ENCODE measurements around the gene OR2C1. TPM values are rescaled to one million over a fixed set of nuclear protein-coding genes. Genes with fewer than 3 reads are reported as not detected.

Gene OR2C1
- total RNA-seq, 2 experiments from 2014 or later: not detected

GRCh38 chr16:3401719-3402397 is 46.2 kb downstream of the OR2C1 start:
- no peaks in the 10 kb centered on the region for H3K27me3 Mint-ChIP-seq
- ChIA-PET POLR2A (interaction anchor here (0.6 to 1.5 kb wide), 2 partner anchors 37 to 42 kb away, joined by 3 to 5 read pairs; partner anchors contain the start of genes NAA60 and ZNF597), CTCF (interaction anchor here (0.6 to 2.3 kb wide), 8 partner anchors 9 to 902 kb away, joined by 3 to 7 read pairs (median 3); no protein-coding TSS in a partner anchor)
- no peak for DNase-seq
- peak overlapping the region; percentile 80 for H3K4me3 Mint-ChIP-seq
- peaks cover 33% of the 10 kb centered on the region for H3K4me1 Mint-ChIP-seq
- H3K27ac Mint-ChIP-seq: peak overlapping the region; percentile 88
- peaks cover 49% of the 10 kb centered on the region for H3K9me3 Mint-ChIP-seq
- peaks cover 73% of the 10 kb centered on the region for H3K36me3 Mint-ChIP-seq (ENCODE audit: low read depth)

Other genes with a start within 250 kb of the OR2C1 start
- gene ZNF205, start 243.3 kb upstream of the OR2C1 start, total RNA-seq: not detected
- 10 to 100 TPM in 1 of 2 experiments, 1 to 10 TPM in 1; 9.9 to 11.1 TPM for gene ZNF213, start 220.9 kb upstream of the OR2C1 start, total RNA-seq
- gene OR1F1, start 167.7 kb upstream of the OR2C1 start, total RNA-seq: not detected
- gene ZNF200, start 120.7 kb upstream of the OR2C1 start, total RNA-seq: 10 to 100 TPM; 11.7 to 12.1 TPM
- under 1 TPM in 1 of 2 experiments, not detected in 1; 0.10 TPM for gene MEFV, start 99.3 kb upstream of the OR2C1 start, total RNA-seq
- gene ZNF263, start 72.4 kb upstream of the OR2C1 start, total RNA-seq: 10 to 100 TPM; 25.7 to 25.9 TPM
- gene TIGD7, start 50.5 kb upstream of the OR2C1 start, total RNA-seq: 1 to 10 TPM; 3.6 to 5.1 TPM
- 10 to 100 TPM; 42.7 to 43.8 TPM for gene ZNF75A, start 50.4 kb upstream of the OR2C1 start, total RNA-seq
- gene ZSCAN32, start 45.1 kb downstream of the OR2C1 start, total RNA-seq: 10 to 100 TPM; 19.5 to 21.4 TPM
- gene ZNF174, start 45.3 kb downstream of the OR2C1 start, total RNA-seq: 10 to 100 TPM; 11.4 to 12.7 TPM
- gene ZNF597, start 87.6 kb downstream of the OR2C1 start, total RNA-seq: 1 to 10 TPM; 2.5 to 2.7 TPM
- gene NAA60, start 87.8 kb downstream of the OR2C1 start, total RNA-seq: 10 to 100 TPM; 42.6 to 59.1 TPM
- gene C16orf90, start 139.6 kb downstream of the OR2C1 start, total RNA-seq: not detected
- gene CLUAP1, start 145.1 kb downstream of the OR2C1 start, total RNA-seq: 10 to 100 TPM; 39.0 to 43.2 TPM
- gene NLRC3, start 221.5 kb downstream of the OR2C1 start, total RNA-seq: 10 to 100 TPM; 80.7 to 98.7 TPM